Epithelial cell of proximal tubule (primary cell): ENCODE results near the gene RAI14. TPM values are rescaled to one million over a fixed set of nuclear protein-coding genes. Genes with fewer than 3 reads are reported as not detected.
"Not testable (repeated sequence)": the region's sequence is repeated elsewhere in the genome, so short reads cannot be mapped to it uniquely, and the experiment has no call there.

Experiments
- DNase-seq: peaks from one replicate; pipeline ENCODE4 v3.0.0-alpha.2; 2011; ENCODE audit warnings: low read depth
- H3K4me3 ChIP-seq: 2 replicates; pipeline ENCODE4 v1.5.1; 2011; ENCODE audit warnings: low read depth, mild to moderate bottlenecking, low read length
- CTCF ChIP-seq: conservative IDR thresholded peaks from 2 replicates; pipeline ENCODE4 v1.5.1; 2012; ENCODE audit warnings: low read depth, mild to moderate bottlenecking, low read length
- total RNA-seq: library from RNA; depleted of rRNA; stranded (reverse); fragments of >200 nt; gene quantifications from 2 replicates; pipeline ENCODE4 v1.2.3, GENCODE V29; 2015

Gene RAI14
- total RNA-seq, 1 donor from 2014 or later = 139 TPM

- no peak for DNase-seq
- no peak for TF ChIP-seq CTCF
- no peak overlapping the region for H3K4me3 ChIP-seq
These were observed 68.6 kb downstream of the RAI14 start for GRCh38 chr5:34724741-34725140.

GRCh38 chr5:34727166-34727749, 71.1 kb downstream of the RAI14 start:
- not testable (repeated sequence) for H3K4me3 ChIP-seq, DNase-seq

GRCh38 chr5:34728236-34728635, 72.1 kb downstream of the RAI14 start:
- no peak for DNase-seq
- no peak for TF ChIP-seq CTCF
- no peak overlapping the region for H3K4me3 ChIP-seq

GRCh38 chr5:34731435-34732232, 75.5 kb downstream of the RAI14 start:
- no peak for DNase-seq

GRCh38 chr5:34734326-34734725, 78.2 kb downstream of the RAI14 start:
- no peak overlapping the region for H3K4me3 ChIP-seq
- TF ChIP-seq CTCF = no peak
- DNase-seq = no peak

More at GRCh38 chr5:34731435-34732232, 75.5 kb downstream of the RAI14 start:
- H3K4me3 ChIP-seq = no peak overlapping the region
- TF ChIP-seq CTCF = no peak

GRCh38 chr5:34735491-34736426, 79.6 kb downstream of the RAI14 start:
- no peak for TF ChIP-seq CTCF
- H3K4me3 ChIP-seq = no peak overlapping the region
- DNase-seq = no peak

GRCh38 chr5:34736445-34737115, 80.5 kb downstream of the RAI14 start:
- TF ChIP-seq CTCF = peak; percentile 17
- no peak overlapping the region for H3K4me3 ChIP-seq
- peak; percentile 61 for DNase-seq
